NCI-H226 (cell line): ENCODE results near the gene LRCOL1.

Experiments
- DNase-seq: peaks from one replicate; pipeline ENCODE4 v3.0.0-alpha.2; 2015

Gene LRCOL1

DNA sequence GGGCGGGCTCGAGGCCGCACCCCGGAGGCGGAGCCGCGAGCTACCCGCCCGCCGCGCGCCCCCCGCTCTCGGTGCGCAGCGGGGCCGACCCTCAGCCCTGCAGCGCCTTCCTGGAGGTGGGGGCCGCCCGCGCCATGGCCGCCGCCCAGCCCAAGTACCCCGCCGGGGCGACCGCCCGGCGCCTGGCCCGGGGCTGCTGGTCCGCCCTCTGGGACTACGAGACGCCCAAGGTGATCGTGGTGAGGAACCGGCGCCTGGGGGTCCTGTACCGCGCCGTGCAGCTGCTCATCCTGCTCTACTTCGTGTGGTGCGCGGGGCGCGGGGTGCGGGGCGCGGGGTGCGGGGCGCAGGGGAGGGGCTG lies 8.3 kb upstream of the LRCOL1 start, which contains the start of gene P2RX2:
Gene P2RX2, plus strand, starts transcription at position 94 of the 361 bp plus-strand sequence. Its CDS starts 41 bp downstream, at position 135.
- DNase-seq: no peak

- no peak for DNase-seq
Observed at GRCh38 chr12:132617822-132618682, 7.7 kb upstream of the LRCOL1 start.

DNA sequence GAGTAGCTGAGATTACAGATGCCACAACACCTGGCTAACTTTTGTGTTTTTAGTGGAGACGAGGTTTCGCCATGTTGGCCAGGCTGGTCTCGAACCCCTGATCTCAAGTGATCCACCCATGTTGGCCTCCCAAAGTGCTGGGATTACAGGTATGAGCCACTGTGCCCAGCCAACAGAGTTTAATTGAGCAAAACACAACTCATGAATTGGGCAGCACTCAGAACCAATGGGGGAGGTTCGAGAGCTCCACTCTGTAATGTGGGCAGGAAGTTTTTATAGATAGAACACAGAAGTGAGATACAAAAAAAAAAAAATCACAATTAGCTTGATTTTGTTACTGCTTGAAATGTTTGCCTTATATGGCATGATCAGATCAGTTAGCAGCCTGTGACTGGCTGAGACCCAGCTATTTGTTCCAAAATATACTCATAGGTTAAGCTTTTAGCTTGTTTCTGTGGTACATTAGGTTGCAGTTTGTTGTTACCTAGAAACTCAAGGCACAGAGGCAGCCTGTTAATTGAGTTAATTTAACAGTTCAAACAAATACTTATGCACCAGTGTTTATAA lies 6.8 kb upstream of the LRCOL1 start:
- DNase-seq: no peak

GRCh38 chr12:132615579-132616038 lies 5.2 kb upstream of the LRCOL1 start:
- DNase-seq: no peak

DNA sequence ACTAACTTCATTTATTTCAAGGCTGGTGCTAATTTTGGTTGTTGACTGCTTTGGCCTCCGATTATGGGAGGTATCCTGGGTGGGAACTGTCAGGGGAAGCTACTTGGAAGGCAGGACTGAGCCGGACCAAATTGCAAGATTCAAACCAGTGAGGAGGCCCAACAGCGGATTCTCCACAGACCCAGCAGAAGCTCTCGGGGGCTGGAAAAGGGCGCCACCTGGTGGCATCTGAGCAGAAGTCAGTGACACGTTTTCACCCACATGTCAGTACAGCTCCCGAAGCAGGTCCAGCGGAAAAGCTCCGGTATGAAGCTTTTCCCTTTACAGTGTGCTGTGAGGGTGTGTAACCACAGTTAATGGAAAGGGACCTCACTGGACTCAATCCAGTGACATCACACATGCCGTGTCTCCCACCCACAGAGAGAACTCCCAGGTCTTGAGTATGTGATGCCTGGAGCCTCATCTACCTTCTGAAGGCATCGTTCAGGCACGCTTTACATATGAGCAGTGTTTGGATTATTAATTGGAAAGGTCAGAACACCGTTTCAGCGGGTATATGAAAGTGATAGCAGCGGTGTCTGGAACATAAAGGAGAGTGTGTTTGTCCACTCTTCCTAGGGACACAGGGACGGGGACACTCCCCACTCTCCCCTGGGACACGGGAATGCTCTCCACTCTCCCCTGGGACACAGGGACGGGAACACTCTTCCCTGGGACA lies 4.6 kb upstream of the LRCOL1 start:
- peak; percentile 56 for DNase-seq

DNA sequence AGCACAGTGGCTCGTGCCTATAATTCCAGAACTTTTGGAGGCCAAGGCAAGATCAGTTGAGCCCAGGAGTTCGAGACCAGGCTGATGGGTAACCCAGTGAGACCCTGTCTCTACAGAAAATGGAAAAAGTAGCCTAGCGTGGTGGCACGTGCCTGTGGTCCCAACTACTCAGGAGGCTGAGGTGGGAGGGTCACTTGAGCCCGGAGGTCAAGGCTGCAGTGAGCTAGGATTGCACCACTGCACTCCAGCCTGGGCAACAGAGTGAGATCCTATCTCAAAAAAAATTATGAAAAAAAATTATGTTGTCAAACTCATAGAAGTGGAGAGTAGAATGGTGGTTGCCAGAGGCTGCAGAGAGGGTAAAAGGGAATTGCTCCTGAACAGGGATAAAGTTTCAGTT lies 3.6 kb upstream of the LRCOL1 start:
- no peak for DNase-seq

DNA sequence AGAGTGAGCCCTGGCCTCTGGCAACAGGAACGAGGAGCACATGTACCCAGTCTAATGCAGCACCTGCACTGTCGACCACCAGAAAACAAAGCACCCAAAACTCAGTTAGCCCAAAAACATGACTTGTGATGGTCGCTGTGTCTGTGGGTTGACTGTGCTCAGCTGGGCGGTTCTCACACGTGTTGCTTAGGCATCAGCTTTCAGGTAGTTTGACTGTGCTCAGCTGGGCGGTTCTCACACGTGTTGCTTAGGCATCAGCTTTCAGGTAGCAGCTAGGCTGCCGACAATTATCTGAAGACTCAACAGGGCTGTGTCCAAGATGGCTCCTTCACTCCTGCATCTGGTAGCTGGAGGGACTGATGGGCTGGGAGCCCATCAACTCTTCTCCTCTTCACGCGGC lies 1.2 kb upstream of the LRCOL1 start:
- no peak for DNase-seq

GRCh38 chr12:132610866-132611602 lies 652 bp upstream of the LRCOL1 start:
- no peak for DNase-seq

DNA sequence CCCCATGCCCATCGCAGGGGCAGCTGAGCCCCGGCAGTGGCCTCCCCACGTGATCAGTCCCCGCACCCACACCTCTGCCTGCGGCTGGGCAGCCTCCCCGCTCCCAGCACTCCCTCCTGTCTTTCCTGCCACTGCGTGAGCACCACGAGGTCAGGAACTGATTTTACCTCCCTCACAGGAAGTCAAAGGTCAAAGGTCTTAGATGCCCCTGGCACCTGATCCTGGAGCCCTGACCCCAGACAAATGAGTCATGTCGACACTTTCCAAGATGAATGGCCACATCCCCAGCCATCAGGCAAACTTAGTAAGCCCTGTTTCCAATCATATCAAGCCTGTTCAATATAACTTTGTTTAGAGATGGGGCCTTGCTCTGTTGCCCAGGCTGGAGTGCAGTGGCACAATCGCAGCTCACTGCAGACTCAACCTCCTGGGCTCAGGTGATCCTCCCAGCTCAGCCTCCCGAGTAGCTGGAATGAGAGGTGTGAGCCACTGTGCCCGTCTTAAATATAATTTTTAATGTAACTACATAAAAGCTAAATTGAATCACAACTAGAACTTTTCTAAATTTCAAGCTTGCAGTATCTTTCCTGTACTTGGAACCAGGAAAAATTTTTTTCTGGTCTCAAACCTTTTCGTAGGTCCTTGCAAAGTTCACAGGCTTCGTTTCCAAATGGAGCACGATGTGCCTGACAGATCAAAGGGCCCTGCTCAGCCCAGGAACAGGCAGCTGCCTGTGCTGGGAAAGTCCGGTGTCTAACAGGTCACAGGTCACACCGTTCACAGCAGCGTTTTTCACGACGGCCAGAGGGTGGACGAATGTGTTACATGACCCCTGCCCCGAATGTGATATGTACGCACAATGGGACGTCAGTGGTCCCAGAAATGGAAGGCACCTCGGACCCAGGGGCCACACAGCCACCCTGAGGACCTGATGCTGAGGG lies 1.9 kb downstream of the LRCOL1 start:
- no peak for DNase-seq

- no peak for DNase-seq
Observed at GRCh38 chr12:132606927-132607326, 3.5 kb downstream of the LRCOL1 start.

DNA sequence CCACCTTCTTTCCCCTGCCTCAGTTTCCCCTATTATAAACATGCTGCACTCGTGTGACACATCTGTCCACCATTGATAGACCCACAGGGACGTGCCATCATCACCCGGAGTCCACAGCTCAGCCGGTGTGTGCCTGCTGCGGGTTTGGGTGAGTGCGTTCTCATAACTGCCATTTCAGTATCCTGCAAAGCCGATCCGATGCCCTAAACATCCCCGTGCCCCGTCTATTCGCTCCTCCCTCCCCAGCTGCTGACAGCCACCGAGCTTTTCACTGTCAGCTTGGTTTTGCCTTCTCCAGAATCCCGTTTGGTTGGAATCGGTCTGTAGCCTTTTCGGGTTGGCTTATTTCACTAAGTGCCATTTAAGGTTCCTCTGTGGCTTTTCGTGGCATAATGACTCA lies 3.9 kb downstream of the LRCOL1 start:
- DNase-seq: no peak

DNA sequence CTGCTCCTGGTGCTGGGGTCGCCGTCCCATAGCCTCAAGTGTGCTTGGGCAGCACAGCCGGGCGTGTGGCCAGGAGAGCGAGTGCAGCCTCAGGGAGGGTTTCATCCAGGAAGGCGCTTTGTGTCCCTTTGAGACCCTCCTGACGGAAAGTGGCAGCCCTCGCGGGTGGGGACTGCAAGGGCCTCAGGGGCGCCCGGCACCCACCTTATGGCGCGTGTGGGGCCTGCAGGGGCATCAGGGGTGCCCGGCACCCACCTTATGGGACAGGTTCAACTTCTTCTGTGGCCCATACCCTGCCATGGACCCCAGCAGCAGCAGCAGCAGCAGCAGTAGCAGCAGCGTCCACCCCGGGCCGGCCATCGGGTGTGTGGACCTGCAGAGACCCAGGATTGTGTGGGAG lies 4.5 kb downstream of the LRCOL1 start:
- DNase-seq: no peak

DNA sequence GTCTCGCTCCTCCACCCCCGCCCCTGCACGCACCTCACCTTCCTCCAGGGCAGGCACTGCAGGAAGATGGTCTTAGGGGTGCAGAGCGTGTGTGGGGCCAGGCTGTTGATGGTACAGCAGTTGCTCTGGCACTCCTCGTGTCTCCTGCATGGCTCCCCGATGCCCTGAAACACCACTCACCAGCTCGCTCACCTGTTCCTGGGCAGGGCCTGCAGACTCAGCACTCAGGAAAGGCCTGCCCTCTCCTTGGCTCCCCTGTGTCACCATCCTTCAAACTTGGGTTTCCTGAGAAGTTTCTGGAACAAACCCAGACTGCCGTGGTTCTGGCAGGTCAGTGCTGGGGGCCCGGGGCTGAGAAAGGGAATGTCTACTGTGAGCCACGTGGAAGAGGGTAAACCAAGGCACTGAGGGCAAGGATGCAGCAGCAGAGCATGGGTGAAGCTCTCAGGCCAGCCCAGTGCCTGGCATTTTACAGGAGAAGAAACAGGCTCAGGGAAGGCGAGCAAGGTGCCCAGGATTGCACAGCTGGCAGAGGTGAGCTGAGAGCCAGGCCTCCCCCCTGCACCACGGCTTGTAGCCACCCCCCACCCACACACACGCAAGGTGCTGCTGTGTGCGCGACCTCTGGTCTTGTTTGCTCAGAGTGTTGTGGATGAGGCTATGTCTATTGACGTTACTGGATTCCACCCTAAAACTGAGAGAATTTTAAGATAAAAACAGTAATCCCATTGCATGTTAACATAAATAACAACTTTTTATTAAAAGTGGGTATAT lies 5.5 kb downstream of the LRCOL1 start:
- no peak for DNase-seq

GRCh38 chr12:132604151-132604618 lies 6.2 kb downstream of the LRCOL1 start:
- no peak for DNase-seq

DNA sequence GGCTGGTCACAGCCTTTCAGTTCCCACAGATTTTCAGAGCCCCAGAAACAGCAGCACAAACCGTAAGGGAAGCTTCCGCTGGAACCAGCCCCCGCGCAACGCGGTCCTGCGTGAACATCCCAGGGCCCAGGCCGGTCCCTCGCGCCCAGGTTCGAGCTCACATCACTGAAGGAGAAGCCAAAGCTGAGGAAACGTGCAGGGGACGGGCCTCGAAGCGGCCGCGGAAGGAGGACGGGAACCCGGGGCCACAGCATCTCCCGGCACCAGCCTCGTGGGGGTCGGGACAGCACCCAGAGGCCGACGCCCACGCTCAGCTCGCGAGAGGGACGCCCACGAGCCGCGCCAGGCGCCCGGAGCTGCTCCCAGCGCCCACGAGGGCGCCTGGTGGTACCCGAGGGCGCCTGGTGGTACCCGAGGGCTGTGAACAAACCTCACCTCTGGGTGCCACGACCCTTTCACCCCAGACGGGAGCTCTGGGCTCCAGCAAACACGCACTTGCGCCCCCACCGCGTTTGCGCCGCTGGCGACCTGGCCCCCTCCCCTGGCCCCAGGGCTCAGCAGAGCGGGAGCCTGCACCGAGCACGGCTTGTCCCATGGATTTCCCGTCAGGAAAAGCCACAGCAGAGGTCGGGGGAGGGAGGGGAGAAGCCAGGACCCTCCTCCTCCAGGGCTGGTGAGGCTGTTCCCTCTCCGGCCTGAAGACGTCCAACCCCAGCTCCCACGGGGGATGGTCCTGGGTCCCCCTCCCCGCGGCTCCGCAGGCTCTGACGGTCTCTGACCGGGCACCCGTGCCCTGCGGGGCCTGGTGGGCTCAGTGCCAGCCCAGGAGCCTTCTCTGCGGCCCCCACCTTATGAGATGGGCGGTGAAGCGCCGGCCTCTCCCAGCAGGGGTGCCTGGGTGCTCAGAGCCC lies 6.9 kb downstream of the LRCOL1 start:
- no peak for DNase-seq

- DNase-seq: no peak
Observed at GRCh38 chr12:132602572-132603239, 7.7 kb downstream of the LRCOL1 start.

DNA sequence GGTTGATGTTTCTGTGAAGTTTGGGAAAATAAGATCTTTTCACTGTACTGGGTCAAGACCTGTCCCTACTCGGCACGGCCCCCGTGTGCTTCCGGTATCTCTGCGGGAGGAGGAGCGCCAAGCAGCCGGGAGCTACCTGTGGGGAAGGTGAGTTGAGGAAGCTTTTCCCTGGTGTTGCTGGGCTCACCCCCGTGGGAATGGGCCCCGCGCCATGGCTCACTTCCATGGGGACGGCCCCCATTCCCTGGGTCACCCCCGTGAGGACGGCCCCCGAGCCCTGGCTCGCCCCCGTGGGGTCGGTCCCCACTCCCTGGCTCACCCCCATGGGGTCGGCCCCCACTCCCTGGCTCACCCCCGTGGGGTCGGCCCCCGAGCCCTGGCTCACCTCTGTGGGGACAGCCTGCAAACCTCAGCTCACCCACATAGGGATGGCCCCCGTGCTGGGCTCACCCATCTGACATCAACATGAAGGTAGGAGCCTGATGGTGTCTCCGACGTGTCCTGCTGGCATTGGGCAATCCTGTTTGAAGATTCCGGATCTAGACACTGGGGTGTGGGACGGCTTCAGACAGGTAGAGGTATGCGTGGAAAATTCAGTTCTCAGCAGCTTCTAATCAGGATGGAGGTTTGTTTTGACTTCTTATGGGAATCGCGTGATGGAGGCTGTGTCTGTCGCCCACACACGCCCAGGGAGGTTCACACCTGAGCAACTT lies 9.1 kb downstream of the LRCOL1 start:
- DNase-seq: no peak
